Spleen (tissue), 11 donors: ENCODE measurements around the gene USP27X. TPM values are rescaled to one million over a fixed set of nuclear protein-coding genes. Genes with fewer than 3 reads are reported as not detected.
A peak's percentile ranks its signal among the peaks of the same experiment; 100 is the strongest.

ENCODE experiments used
- DNase-seq: peaks from one replicate; pipeline ENCODE4 v3.0.0-alpha.2; 2020
- H3K27ac ChIP-seq, 8 donors: fragments of 200-600 bp; sonication (generic) in 7 of 8; 1 replicate in 4 of 8; 2 replicates in 4 of 8; pipeline versions ENCODE4 v1.5.0 to v1.8.0; 2016 to 2021; ENCODE audit warnings: inconsistent platforms in 4 of 8, mild to moderate bottlenecking in 4 of 8, moderate library complexity in 1 of 8
- H3K27me3 ChIP-seq, 7 donors: fragments of 200-600 bp; sonication (generic) in 6 of 7; replicated peaks in 1 of 7; 1 replicate in 4 of 7; 2 replicates in 3 of 7; pipeline versions ENCODE4 v1.5.0 to v1.8.0; 2016 to 2021; ENCODE audit warnings: inconsistent platforms in 3 of 7, mild to moderate bottlenecking in 1 of 7
- H3K36me3 ChIP-seq, 6 donors: fragments of 200-600 bp; sonication (generic) in 5 of 6; 1 replicate in 4 of 6; 2 replicates in 2 of 6; pipeline versions ENCODE4 v1.5.0 to v1.8.0; 2016 to 2021; ENCODE audit warnings: inconsistent platforms in 2 of 6
- H3K4me1 ChIP-seq, 6 donors: fragments of 200-600 bp; sonication (generic) in 5 of 6; 1 replicate in 3 of 6; 2 replicates in 3 of 6; pipeline versions ENCODE4 v1.5.0 to v1.8.0; 2016 to 2021; ENCODE audit warnings: inconsistent platforms in 3 of 6
- H3K4me3 ChIP-seq, 8 donors: fragments of 200-600 bp; sonication (generic) in 7 of 8; 1 replicate in 4 of 8; 2 replicates in 4 of 8; pipeline versions ENCODE4 v1.5.0 to v1.8.0; 2016 to 2021; ENCODE audit warnings: inconsistent platforms in 4 of 8, mild to moderate bottlenecking in 4 of 8, moderate library complexity in 2 of 8
- H3K9me3 ChIP-seq, 8 donors: fragments of 200-600 bp; sonication (generic) in 7 of 8; 1 replicate in 4 of 8; 2 replicates in 4 of 8; pipeline versions ENCODE4 v1.5.0 to v1.8.0; 2016 to 2021; ENCODE audit warnings: inconsistent platforms in 4 of 8
- POLR2A ChIP-seq, 3 donors: fragments of 450-650 bp; IDR thresholded peaks; one replicate each; pipeline ENCODE4 v1.5.1; 2017; ENCODE audit warnings: antibody characterized with exemption in 3 of 3, mild to moderate bottlenecking in 1 of 3
- POLR2AphosphoS5 ChIP-seq, 3 donors: sonication (generic); formaldehyde crosslinking; IDR thresholded peaks; one replicate each; pipeline ENCODE4 v1.5.1; 2017; ENCODE audit warnings: antibody characterized with exemption in 3 of 3
- WGBS, 5 donors: extraction: QIAGEN DNeasy Blood & Tissue Kit in 3 of 5; methylation state at CpG; one replicate each; pipeline versions ENCODE4 v1.1.5 to v1.1.7; 2013 to 2018; 5-methylcytosine and 5-hydroxymethylcytosine counted together
- intact Hi-C: fragments of 100-400 bp; cut with DNase I; formaldehyde crosslinking; loops from one replicate; pipeline ENCODE4 v1.15.0; 2023; ENCODE audit warnings: low total_unique reads
- polyA plus RNA-seq, 3 donors: library from polyadenylated mRNA; stranded (reverse); fragments of 200-250 nt; gene quantifications; one replicate each; pipeline ENCODE4 v1.2.1, GENCODE V29; 2013
- total RNA-seq, 7 donors: library from RNA; depleted of rRNA in 3 of 7; stranded (reverse); fragments of >200 nt in 3 of 7; fragmentation: NEBNext Ultra II Directional in 4 of 7; extraction: Animal tissue kit (Norgen Biotek cat#: 25700) in 4 of 7; gene quantifications; one replicate each; pipeline versions ENCODE4 v1.1.0 to v1.2.1, GENCODE V29; 2016 to 2021
- TF ChIP-seq, protein P1 (sequence below), 11 experiments: fragments of 200-600 bp in 7 of 11; fragments of 450-650 bp in 4 of 11; sonication (generic) in 4 of 11; IDR thresholded peaks in 8 of 11; conservative IDR thresholded peaks in 3 of 11; 1 replicate in 7 of 11; 2 replicates in 4 of 11; pipeline versions ENCODE4 v1.4.0 to v1.8.0; 2016 to 2021; ENCODE audit warnings: antibody characterized with exemption in 11 of 11, inconsistent platforms in 4 of 11, mild to moderate bottlenecking in 1 of 11
- donor health status: healthy with polysubstance abuse.
- donor health status: DM: no; HTN: no; CAD: no; lungs with moderate emphysema.
- donor health status: DM: no; HTN: no; CAD: no.
- donor health status: Bipolar disorder and iron deficiency.
- donor health status: healthy.
- donor health status: DM: no; HTN: no; CAD: no.
- donor health status: DM: yes; HTN: yes; CAD: no.

USP27X gene
- total and polyA plus RNA-seq, 10 donors: 1.3 to 3.7 (median 2.3) TPM

- H3K36me3 ChIP-seq: no peaks in the 10 kb centered on the region
- TF ChIP-seq, protein P1, sequence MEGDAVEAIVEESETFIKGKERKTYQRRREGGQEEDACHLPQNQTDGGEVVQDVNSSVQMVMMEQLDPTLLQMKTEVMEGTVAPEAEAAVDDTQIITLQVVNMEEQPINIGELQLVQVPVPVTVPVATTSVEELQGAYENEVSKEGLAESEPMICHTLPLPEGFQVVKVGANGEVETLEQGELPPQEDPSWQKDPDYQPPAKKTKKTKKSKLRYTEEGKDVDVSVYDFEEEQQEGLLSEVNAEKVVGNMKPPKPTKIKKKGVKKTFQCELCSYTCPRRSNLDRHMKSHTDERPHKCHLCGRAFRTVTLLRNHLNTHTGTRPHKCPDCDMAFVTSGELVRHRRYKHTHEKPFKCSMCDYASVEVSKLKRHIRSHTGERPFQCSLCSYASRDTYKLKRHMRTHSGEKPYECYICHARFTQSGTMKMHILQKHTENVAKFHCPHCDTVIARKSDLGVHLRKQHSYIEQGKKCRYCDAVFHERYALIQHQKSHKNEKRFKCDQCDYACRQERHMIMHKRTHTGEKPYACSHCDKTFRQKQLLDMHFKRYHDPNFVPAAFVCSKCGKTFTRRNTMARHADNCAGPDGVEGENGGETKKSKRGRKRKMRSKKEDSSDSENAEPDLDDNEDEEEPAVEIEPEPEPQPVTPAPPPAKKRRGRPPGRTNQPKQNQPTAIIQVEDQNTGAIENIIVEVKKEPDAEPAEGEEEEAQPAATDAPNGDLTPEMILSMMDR (IDR thresholded peaks at IDR 0.05 in 8 of 11, conservative IDR thresholded peaks at IDR 0.05 in 3 of 11): peak; percentile 10 to 88 (median 78)
- TF ChIP-seq POLR2AphosphoS5 (IDR thresholded peaks at IDR 0.05): no peak
- intact Hi-C loops: loop anchor here (10.0 kb wide), 2 partner anchors 169 to 669 kb away; no protein-coding TSS in a partner anchor
- no peak for DNase-seq
- H3K9me3 ChIP-seq: no peaks in the 10 kb centered on the region
- no peak overlapping the region for H3K4me3 ChIP-seq
- WGBS, 5 donors: 30 to 44% (median 31%) methylated on average over 8 of the region's 8 CpGs
- no peak overlapping the region for H3K27ac ChIP-seq
- H3K4me1 ChIP-seq: no peaks in the 10 kb centered on the region
- peaks cover 0 to 9% (median 0%) of the 10 kb centered on the region in 7 donors for H3K27me3 ChIP-seq
Observed at GRCh38 chrX:49915361-49916222, 36.3 kb downstream of the USP27X start.

GRCh38 chrX:49919617-49920016 lies 40.3 kb downstream of the USP27X start:
- intact Hi-C loops: loop anchor here (10.0 kb wide), 2 partner anchors 165 to 665 kb away; no protein-coding TSS in a partner anchor
- Histone ChIP-seq H3K36me3 (no peaks in the 10 kb centered on the region), H3K4me3 (no peak overlapping the region), H3K4me1 (peaks cover 0 to 13% (median 0%) of the 10 kb centered on the region in 6 donors), H3K27ac (no peak overlapping the region), H3K27me3 (no peaks in the 10 kb centered on the region), H3K9me3 (no peaks in the 10 kb centered on the region)
- TF ChIP-seq POLR2AphosphoS5 (IDR thresholded peaks at IDR 0.05) (no peak), POLR2A (IDR thresholded peaks at IDR 0.05) (no peak)
- TF ChIP-seq, protein P1 (IDR thresholded peaks at IDR 0.05 in 8 of 11, conservative IDR thresholded peaks at IDR 0.05 in 3 of 11): peak; percentile 22 to 81 (median 60)
- DNase-seq: no peak
- 24 to 34% (median 25%) methylated on average over 8 of the region's 8 CpGs for WGBS, 5 donors

DNA sequence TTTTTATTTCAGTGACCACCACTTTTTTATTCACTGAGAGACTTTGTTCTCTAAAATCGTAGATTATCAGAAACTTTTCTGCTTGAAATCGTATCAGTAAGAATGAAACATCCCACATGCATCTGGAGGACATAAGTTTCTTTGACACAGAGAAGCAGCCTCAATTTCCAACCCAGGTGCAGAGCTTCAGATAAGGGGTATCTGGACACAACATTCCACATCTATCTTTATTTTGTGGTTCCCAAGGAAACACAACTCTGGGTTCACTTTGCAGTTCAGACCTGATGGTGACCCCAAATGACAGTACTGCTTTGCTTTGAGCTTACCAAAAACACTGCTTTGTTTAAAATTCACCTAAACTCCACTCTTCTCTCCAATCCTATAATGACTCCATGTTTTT lies 41.8 kb downstream of the USP27X start:
- no peak for TF ChIP-seq POLR2AphosphoS5 (IDR thresholded peaks at IDR 0.05)
- TF ChIP-seq POLR2A (IDR thresholded peaks at IDR 0.05): no peak
- TF ChIP-seq, protein P1 (IDR thresholded peaks at IDR 0.05 in 8 of 11, conservative IDR thresholded peaks at IDR 0.05 in 3 of 11): no peak
- H3K9me3 ChIP-seq: no peaks in the 10 kb centered on the region
- H3K27me3 ChIP-seq: no peaks in the 10 kb centered on the region
- H3K36me3 ChIP-seq: no peaks in the 10 kb centered on the region
- intact Hi-C loops: no loop called here
- no peak overlapping the region for H3K27ac ChIP-seq
- WGBS, 5 donors: 73 to 95% (median 80%) methylated on average over 2 of the region's 2 CpGs
- no peak overlapping the region for H3K4me3 ChIP-seq
- H3K4me1 ChIP-seq: peaks cover 0 to 13% (median 0%) of the 10 kb centered on the region in 6 donors
- DNase-seq: no peak
